ENCODE measurements around the gene COL9A2. TPM values are rescaled to one million over a fixed set of nuclear protein-coding genes. Genes with fewer than 3 reads are reported as not detected.

Gene COL9A2
- total and polyA plus RNA-seq, 2 donors (not counting 3 experiments of a cell fraction or from before 2014, with no cell fraction given): 0.64 to 0.69 TPM

- CTCF ChIA-PET: no interaction called here
- no peak overlapping the region for H3K4me2 ChIP-seq (ENCODE audit: insufficient read depth, low read length)
- H3K9me1 ChIP-seq (replicated peaks; ENCODE audit: control insufficient read depth, extremely low read depth, insufficient read depth, low read length): no peaks in the 10 kb centered on the region
- TF ChIP-seq POLR2A (IDR thresholded peaks at IDR 0.05; ENCODE audit: low read depth, low read length): no peak
- TF ChIP-seq POLR2AphosphoS5 (IDR thresholded peaks at IDR 0.05; ENCODE audit: insufficient read depth, low read depth, low read length): no peak
- TF ChIP-seq CTCF (IDR thresholded peaks at IDR 0.05; ENCODE audit: extremely low read depth in 1 of 2, insufficient read depth in 1 of 2, low read depth in 1 of 2, low read length in 2 of 2): no peak
- TF ChIP-seq GATA2 (IDR thresholded peaks at IDR 0.05; ENCODE audit: insufficient read depth, insufficient read length, low read depth, low read length): no peak
- TF ChIP-seq MAX (IDR thresholded peaks at IDR 0.05; ENCODE audit: insufficient read depth, insufficient read length): no peak
- H3K27me3 ChIP-seq (ENCODE audit: control insufficient read depth in 2 of 2, insufficient read depth in 2 of 2, low read length in 2 of 2): no peaks in the 10 kb centered on the region
- H3K9ac ChIP-seq (replicated peaks; ENCODE audit: extremely low read depth, insufficient read depth, low read length): no peak overlapping the region
- POLR2A ChIA-PET: no interaction called here
- no peaks in the 10 kb centered on the region for H4K20me1 ChIP-seq (replicated peaks; ENCODE audit: control insufficient read depth, extremely low read depth, insufficient read depth, low read length)
- no peak overlapping the region for H3K27ac ChIP-seq (ENCODE audit: insufficient read depth, low read depth, low read length)
- DNase-seq (ENCODE audit: low read depth, low spot score): no peak
- peaks cover 25% of the 10 kb centered on the region for H3K79me2 ChIP-seq (ENCODE audit: control insufficient read depth, insufficient read depth, low read length)
- no peak overlapping the region for H2AFZ ChIP-seq (ENCODE audit: low read depth, low read length)
- H3K36me3 ChIP-seq (ENCODE audit: control insufficient read depth in 2 of 2, extremely low read depth in 1 of 2, insufficient read depth in 2 of 2, low read length in 2 of 2): peaks cover 0 to under 1% of the 10 kb centered on the region in 2 experiments
- no peaks in the 10 kb centered on the region for H3K9me3 ChIP-seq (replicated peaks; ENCODE audit: control insufficient read depth, insufficient read depth, low read length)
- intact Hi-C loops (cut with micrococcal nuclease) (loop anchor here (5.0 kb wide), 1 partner anchor 213 kb away; the partner anchor contains the start of gene CAP1), dilution Hi-C loops (cut with MboI; ENCODE audit: extremely low pct_ligation_motif_present, low sequenced_read_pairs) (no loop called here)
- no peak overlapping the region for H3K4me3 ChIP-seq (replicated peaks in 1 of 3; ENCODE audit: insufficient read depth in 1 of 3, low read depth in 1 of 3, low read length in 3 of 3)
- peaks cover 9% of the 10 kb centered on the region for H3K4me1 ChIP-seq (ENCODE audit: control insufficient read depth, extremely low read depth, insufficient read depth, low read length)
- no TSS peak for BruUV-seq (replicated peaks)
- FAIRE-seq: no peak
These were observed 61.9 kb downstream of the COL9A2 start for GRCh38 chr1:40255231-40255630.

- H3K27ac ChIP-seq (ENCODE audit: insufficient read depth, low read depth, low read length): no peak overlapping the region
- BruUV-seq (replicated peaks): no TSS peak
- no peak overlapping the region for H3K4me3 ChIP-seq (replicated peaks in 1 of 3; ENCODE audit: insufficient read depth in 1 of 3, low read depth in 1 of 3, low read length in 3 of 3)
- H3K9ac ChIP-seq (replicated peaks; ENCODE audit: extremely low read depth, insufficient read depth, low read length): no peak overlapping the region
- POLR2A ChIA-PET: no interaction called here
- H3K36me3 ChIP-seq (ENCODE audit: control insufficient read depth in 2 of 2, extremely low read depth in 1 of 2, insufficient read depth in 2 of 2, low read length in 2 of 2): no peaks in the 10 kb centered on the region
- DNase-seq (ENCODE audit: low read depth, low spot score) (no peak), FAIRE-seq (no peak)
- dilution Hi-C loops (cut with MboI; ENCODE audit: extremely low pct_ligation_motif_present, low sequenced_read_pairs): no loop called here
- no peaks in the 10 kb centered on the region for H4K20me1 ChIP-seq (replicated peaks; ENCODE audit: control insufficient read depth, extremely low read depth, insufficient read depth, low read length)
- H3K79me2 ChIP-seq (ENCODE audit: control insufficient read depth, insufficient read depth, low read length): peaks cover 9% of the 10 kb centered on the region
- no peak overlapping the region for H2AFZ ChIP-seq (ENCODE audit: low read depth, low read length)
- TF ChIP-seq POLR2AphosphoS5 (IDR thresholded peaks at IDR 0.05; ENCODE audit: insufficient read depth, low read depth, low read length) (no peak), CTCF (IDR thresholded peaks at IDR 0.05; ENCODE audit: extremely low read depth in 1 of 2, insufficient read depth in 1 of 2, low read depth in 1 of 2, low read length in 2 of 2) (no peak), JUN (IDR thresholded peaks at IDR 0.05; ENCODE audit: borderline replicate concordance, insufficient read depth, insufficient read length, low read depth) (no peak), FOS (IDR thresholded peaks at IDR 0.05; ENCODE audit: borderline replicate concordance, insufficient read depth, low read length) (no peak), GATA2 (IDR thresholded peaks at IDR 0.05; ENCODE audit: insufficient read depth, insufficient read length, low read depth, low read length) (no peak), MYC (IDR thresholded peaks at IDR 0.05; ENCODE audit: low read depth, low read length) (no peak), POLR2A (IDR thresholded peaks at IDR 0.05; ENCODE audit: low read depth, low read length) (no peak), EZH2 (IDR thresholded peaks at IDR 0.05; ENCODE audit: borderline replicate concordance, low read depth, low read length, severe bottlenecking) (no peak), MAX (IDR thresholded peaks at IDR 0.05; ENCODE audit: insufficient read depth, insufficient read length) (no peak)
- no peaks in the 10 kb centered on the region for H3K9me1 ChIP-seq (replicated peaks; ENCODE audit: control insufficient read depth, extremely low read depth, insufficient read depth, low read length)
- no peaks in the 10 kb centered on the region for H3K9me3 ChIP-seq (replicated peaks; ENCODE audit: control insufficient read depth, insufficient read depth, low read length)
- no peaks in the 10 kb centered on the region for H3K27me3 ChIP-seq (ENCODE audit: control insufficient read depth in 2 of 2, insufficient read depth in 2 of 2, low read length in 2 of 2)
- intact Hi-C loops (cut with micrococcal nuclease): no loop called here
- H3K4me1 ChIP-seq (ENCODE audit: control insufficient read depth, extremely low read depth, insufficient read depth, low read length): peaks cover 24% of the 10 kb centered on the region
- CTCF ChIA-PET: interaction anchor here (0.7 kb wide), 1 partner anchor 9 kb away, joined by 3 read pairs; no protein-coding TSS in a partner anchor
- H3K4me2 ChIP-seq (ENCODE audit: insufficient read depth, low read length): no peak overlapping the region
These were observed 64.5 kb downstream of the COL9A2 start for GRCh38 chr1:40252601-40253000.
